Right cardiac atrium (tissue), 5 donors: ENCODE results near the gene DCST1. TPM values are rescaled to one million over a fixed set of nuclear protein-coding genes. Genes with fewer than 3 reads are reported as not detected.

ENCODE experiments used
- ATAC-seq, 2 donors: fragments of 200-7000 bp; cut with Tn5 transposase; one replicate each; pipeline versions ENCODE4 v1.8.0 to v1.9.1; 2020; ENCODE audit warnings: moderate library complexity in 2 of 2, mild to moderate bottlenecking in 1 of 2
- DNase-seq, 3 donors: peaks; one replicate each; pipeline ENCODE4 v3.0.0-alpha.2; 2020
- H3K27ac ChIP-seq: one replicate; pipeline ENCODE4 v1.5.1; 2013; ENCODE audit warnings: mild to moderate bottlenecking, low read length, control low read depth, moderate library complexity
- H3K27me3 ChIP-seq: one replicate; pipeline ENCODE4 v1.6.1; 2013; ENCODE audit not compliant: control insufficient read depth, insufficient read depth
- H3K4me1 ChIP-seq: one replicate; pipeline ENCODE4 v1.6.1; 2013; ENCODE audit warnings: low read length; ENCODE audit not compliant: control insufficient read depth, insufficient read depth
- H3K4me3 ChIP-seq: one replicate; pipeline ENCODE4 v1.5.1; 2013; ENCODE audit warnings: low read length, control low read depth
- H3K9me3 ChIP-seq: one replicate; pipeline ENCODE4 v1.6.1; 2013; ENCODE audit warnings: low read length; ENCODE audit not compliant: control insufficient read depth
- WGBS: extraction: QIAGEN DNeasy Blood & Tissue Kit; methylation state at CpG from one replicate; pipeline ENCODE4 v1.1.7; 2013; 5-methylcytosine and 5-hydroxymethylcytosine counted together
- intact Hi-C, 4 donors: fragments of 100-400 bp; cut with DNase I; formaldehyde crosslinking; loops; one replicate each; pipeline versions ENCODE4 v1.11.0 to v1.14.0; 2022 to 2023
- polyA plus RNA-seq: library from polyadenylated mRNA; stranded (reverse); fragments of 200-250 nt; gene quantifications from one replicate; pipeline ENCODE4 v1.2.3, GENCODE V29; 2013
- total RNA-seq, 4 donors: library from RNA; stranded (reverse); fragmentation: NEBNext Ultra II Directional; extraction: Animal tissue kit (Norgen Biotek cat#: 25700); gene quantifications; one replicate each; pipeline ENCODE4 v1.2.1, GENCODE V29; 2021
- donor health status: healthy with polysubstance abuse.
- donor health status: DM: no; HTN: yes; CAD: no.
- donor health status: DM: no; HTN: no; CAD: no.
- donor health status: DM: no; HTN: yes; CAD: no; lungs with severe emphysema.
- donor health status: DM: yes; HTN: yes; CAD: no.

The DCST1 gene
- total and polyA plus RNA-seq, 5 donors, result not detected

GRCh38 chr1:155077758-155078445 lies 44.3 kb downstream of the DCST1 start:
- H3K4me3 ChIP-seq, result no peak overlapping the region
- 64% methylated on average over 4 of the region's 4 CpGs for WGBS
- DNase-seq (peak in 2 of 3 donors; percentile 46 to 50), ATAC-seq (no peak)
- H3K9me3 ChIP-seq, result no peaks in the 10 kb centered on the region
- intact Hi-C loops, result loop anchor here in 1 of 4 donors (10.0 kb wide), 1 partner anchor 523 kb away; the partner anchor contains the start of gene UBE2Q1
- H3K27ac ChIP-seq, result no peak overlapping the region
- H3K27me3 ChIP-seq, result no peaks in the 10 kb centered on the region
- peaks cover 3% of the 10 kb centered on the region for H3K4me1 ChIP-seq

- ATAC-seq (peak; percentile 78 to 83), DNase-seq (peak; percentile 82 to 92 (median 90))
- Histone ChIP-seq H3K27ac (no peak within 1 kb of the TSS), H3K27me3 (no peaks in the 10 kb centered on the region), H3K4me3 (peak within 1 kb of the TSS; percentile 43), H3K4me1 (peaks cover 3% of the 10 kb centered on the region), H3K9me3 (no peaks in the 10 kb centered on the region)
- intact Hi-C loops, result loop anchor here in 1 of 4 donors (10.0 kb wide), 1 partner anchor 524 kb away; the partner anchor contains the start of gene UBE2Q1
- under 1% methylated on average over 57 of the region's 59 CpGs for WGBS
These were observed 45.0 kb downstream of the DCST1 start, which contains the start of gene EFNA3 for GRCh38 chr1:155078469-155079209. TSS of gene EFNA3 (plus strand) at chr1:155078837. CDS start at chr1:155078942, 105 bp downstream.

- ATAC-seq, result peak in 1 of 2 donors; percentile 2
- no peaks in the 10 kb centered on the region for H3K27me3 ChIP-seq
These were observed 45.5 kb downstream of the DCST1 start for GRCh38 chr1:155079210-155079486.

GRCh38 chr1:155079487-155080311 lies 46.1 kb downstream of the DCST1 start:
- no peak for ATAC-seq
- peak in 2 of 3 donors; percentile 70 to 73 for DNase-seq
- no peaks in the 10 kb centered on the region for H3K9me3 ChIP-seq
- peaks cover 3% of the 10 kb centered on the region for H3K4me1 ChIP-seq
- H3K4me3 ChIP-seq, result peak overlapping the region; percentile 1
- H3K27ac ChIP-seq, result no peak overlapping the region
- no peaks in the 10 kb centered on the region for H3K27me3 ChIP-seq
- intact Hi-C loops, result loop anchor here in 2 of 4 donors (5.0 to 10.0 kb wide), 2 partner anchors 32 to 525 kb away; partner anchors contain the start of gene UBE2Q1 (in 1 of the 2)
- WGBS, result under 1% methylated on average over 67 of the region's 67 CpGs

More at GRCh38 chr1:155079210-155079486, 45.5 kb downstream of the DCST1 start:
- intact Hi-C loops, result loop anchor here in 1 of 4 donors (10.0 kb wide), 1 partner anchor 524 kb away; the partner anchor contains the start of gene UBE2Q1
- no peak overlapping the region for H3K27ac ChIP-seq
- H3K9me3 ChIP-seq, result no peaks in the 10 kb centered on the region
- H3K4me3 ChIP-seq, result peak overlapping the region; percentile 43
- no peak for DNase-seq
- peaks cover 3% of the 10 kb centered on the region for H3K4me1 ChIP-seq
- WGBS, result 3% methylated on average over 10 of the region's 10 CpGs

GRCh38 chr1:155080312-155081228 lies 46.9 kb downstream of the DCST1 start:
- ATAC-seq (no peak), DNase-seq (peak in 2 of 3 donors; percentile 62 to 68)
- Histone ChIP-seq H3K4me3 (peak overlapping the region; percentile 8), H3K4me1 (peaks cover 3% of the 10 kb centered on the region), H3K27me3 (no peaks in the 10 kb centered on the region), H3K9me3 (no peaks in the 10 kb centered on the region), H3K27ac (no peak overlapping the region)
- under 1% methylated on average over 71 of the region's 71 CpGs for WGBS
- intact Hi-C loops, result loop anchor here in 1 of 4 donors (5.0 kb wide), 1 partner anchor 33 kb away; no protein-coding TSS in a partner anchor

GRCh38 chr1:155081472-155082300 lies 48.1 kb downstream of the DCST1 start:
- Histone ChIP-seq H3K27ac (no peak overlapping the region), H3K4me1 (peaks cover 3% of the 10 kb centered on the region), H3K4me3 (peak overlapping the region; percentile 18), H3K9me3 (no peaks in the 10 kb centered on the region), H3K27me3 (no peaks in the 10 kb centered on the region)
- DNase-seq (peak in 2 of 3 donors; percentile 54 to 60), ATAC-seq (no peak)
- WGBS, result 3% methylated on average over 68 of the region's 68 CpGs
- intact Hi-C loops, result loop anchor here in 2 of 4 donors (2.0 to 5.0 kb wide), 2 partner anchors 15 to 34 kb away; no protein-coding TSS in a partner anchor

- peak in 1 of 3 donors; percentile 55 for DNase-seq
- WGBS, result 5% methylated on average over 36 of the region's 36 CpGs
- intact Hi-C loops, result loop anchor here in 2 of 4 donors (2.0 to 5.0 kb wide), 2 partner anchors 16 to 35 kb away; no protein-coding TSS in a partner anchor
- peaks cover 3% of the 10 kb centered on the region for H3K4me1 ChIP-seq
- H3K9me3 ChIP-seq, result no peaks in the 10 kb centered on the region
- H3K27me3 ChIP-seq, result no peaks in the 10 kb centered on the region
- no peak overlapping the region for H3K27ac ChIP-seq
- H3K4me3 ChIP-seq, result peak overlapping the region; percentile 18
- ATAC-seq, result no peak
These were observed 48.9 kb downstream of the DCST1 start for GRCh38 chr1:155082301-155083051.

- Histone ChIP-seq H3K9me3 (no peaks in the 10 kb centered on the region), H3K27me3 (no peaks in the 10 kb centered on the region), H3K27ac (no peak overlapping the region), H3K4me1 (peaks cover 3% of the 10 kb centered on the region), H3K4me3 (no peak overlapping the region)
- intact Hi-C loops, result loop anchor here in 2 of 4 donors (2.0 to 5.0 kb wide), 2 partner anchors 16 to 36 kb away; no protein-coding TSS in a partner anchor
- peak in 1 of 3 donors; percentile 36 for DNase-seq
- WGBS, result 70% methylated on average over 6 of the region's 6 CpGs
- ATAC-seq, result no peak
These were observed 49.5 kb downstream of the DCST1 start for GRCh38 chr1:155083052-155083541.
